NAMALWA (cell line): ENCODE data around the gene POLG2.
"Not testable (repeated sequence)": the region's sequence is repeated elsewhere in the genome, so short reads cannot be mapped to it uniquely, and the experiment has no call there.

ENCODE experiments used
- DNase-seq: peaks from one replicate; pipeline ENCODE4 v3.0.0-alpha.2; 2015; ENCODE audit warnings: low spot score

The POLG2 gene

GRCh38 chr17:64439956-64440355, 56.9 kb downstream of the POLG2 start:
- DNase-seq: no peak

DNA sequence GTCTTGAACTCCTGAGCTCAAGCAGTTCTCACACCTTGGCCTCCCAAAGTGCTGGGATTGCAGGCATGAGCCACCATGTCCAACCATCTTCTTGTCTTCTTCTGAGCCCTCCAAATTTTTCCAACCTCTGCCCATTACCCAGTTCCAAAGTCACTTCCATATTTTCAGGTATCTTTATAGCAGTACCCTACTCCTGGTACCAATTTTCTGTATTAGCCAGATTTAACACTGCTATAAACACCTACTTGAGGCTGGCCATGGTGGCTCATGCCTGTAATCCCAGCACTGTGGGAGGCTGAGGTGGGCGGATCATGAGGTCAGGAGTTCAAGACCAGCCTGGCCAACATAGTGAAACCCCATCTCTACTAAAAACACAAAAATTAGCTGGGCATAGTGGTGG, 57.3 kb downstream of the POLG2 start:
- DNase-seq: not testable (repeated sequence)

- no peak for DNase-seq
Measured at GRCh38 chr17:64437944-64438525, 58.8 kb downstream of the POLG2 start.

DNA sequence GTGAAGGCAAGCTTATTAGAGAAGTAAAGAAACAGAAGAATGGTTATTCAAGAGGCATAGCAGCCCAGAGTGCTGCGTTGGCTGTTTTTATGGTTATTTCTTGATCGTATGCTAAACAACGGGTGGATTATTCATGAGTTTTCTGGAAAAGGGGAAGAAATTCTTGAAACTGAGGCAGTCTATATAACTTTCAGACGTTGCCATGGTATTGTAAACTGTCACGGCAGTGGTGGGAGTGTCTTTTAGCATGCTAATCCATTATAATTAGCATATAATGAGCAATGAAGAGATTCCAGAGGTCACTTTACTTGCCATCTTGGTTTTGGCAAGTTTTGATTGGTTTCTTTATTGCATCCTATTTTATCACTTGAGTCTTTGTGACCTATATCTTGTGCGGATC, 65.3 kb downstream of the POLG2 start:
- DNase-seq: no peak

GRCh38 chr17:64430036-64430435, 66.8 kb downstream of the POLG2 start:
- not testable (repeated sequence) for DNase-seq

DNA sequence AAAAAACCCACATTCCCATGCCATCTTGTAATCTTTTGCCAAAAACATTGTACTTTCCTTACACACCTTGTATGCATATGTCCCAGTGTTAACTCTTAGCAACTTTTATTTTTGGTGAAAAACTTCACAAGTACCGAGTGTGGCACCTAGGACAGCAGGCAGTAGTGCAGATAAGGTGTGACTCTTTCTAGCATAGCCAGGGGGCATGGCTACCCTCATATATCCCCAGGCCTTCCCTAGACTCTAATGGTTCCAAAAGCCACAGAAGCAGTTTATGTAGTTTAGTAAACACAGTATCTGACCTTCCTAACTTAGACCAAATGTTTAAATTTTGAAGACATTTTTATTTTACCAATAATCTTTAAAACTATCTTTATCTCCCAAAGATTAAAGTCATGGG, 68.4 kb downstream of the POLG2 start:
- DNase-seq: no peak
